K562 (cell line): ENCODE measurements around the gene PLEKHG3. TPM values are rescaled to one million over a fixed set of nuclear protein-coding genes. Genes with fewer than 3 reads are reported as not detected.

Experiments used
- ATAC-seq: fragments of 200-7000 bp; cut with Tn5 transposase; 3 replicates; pipeline ENCODE4 v1.9.1; 2020; ENCODE audit warnings: moderate library complexity
- BruUV-seq: library from RNA; stranded (reverse); fragments of 400-500 nt; replicated peaks from 2 replicates; lab custom pipeline; 2021; lab: Mats Ljungman, UMichigan
- CTCF ChIA-PET: fragments of 300-600 bp; formaldehyde crosslinking; extraction: SDS; loops from one replicate; lab custom pipeline; 2021; ENCODE audit warnings: low intra/inter-chr PET ratio; lab: Yijun Ruan, JAX
- POLR2A ChIA-PET: fragments of 300-600, 350-650 bp; sonication (Branson Sonifier 250); formaldehyde crosslinking; extraction: SDS; loops from one replicate; lab custom pipeline; 2021; ENCODE audit warnings: antibody characterized with exemption, inconsistent platforms; lab: Yijun Ruan, JAX
- DNase-seq, 4 experiments: peaks; one replicate each; pipeline versions ENCODE4 v3.0.0 to v3.0.0-alpha.2; 2011 to 2018; ENCODE audit warnings: low spot score in 3 of 4, mixed read lengths in 3 of 4; ENCODE audit errors: extremely low read depth in 1 of 4
- FAIRE-seq: peaks from 2 replicates; lab custom pipeline; 2011; peaks lifted over from hg19 to GRCh38; lab: Jason Lieb, UNC
- H2AFZ ChIP-seq: 2 replicates; pipeline ENCODE4 v1.6.0; 2011; ENCODE audit warnings: low read depth, low read length, control low read depth, inconsistent platforms
- H3K27ac ChIP-seq: fragments of 200-600 bp; 3 replicates; pipeline ENCODE4 v1.8.0; 2011; ENCODE audit warnings: low read depth, mild to moderate bottlenecking, control low read depth, inconsistent platforms, low read length, moderate library complexity, mixed read lengths; ENCODE audit errors: extremely low read depth
- H3K27me3 ChIP-seq, 2 experiments: fragments of 300-600 bp in 1 of 2; 2 replicates in 1 of 2; 3 replicates in 1 of 2; pipeline versions ENCODE4 v1.6.0 to v1.8.0; 2011; ENCODE audit warnings: inconsistent platforms in 2 of 2, low read length in 2 of 2, mild to moderate bottlenecking in 1 of 2, mixed read lengths in 1 of 2, moderate library complexity in 1 of 2; ENCODE audit not compliant: control insufficient read depth in 2 of 2, insufficient read depth in 2 of 2
- H3K36me3 ChIP-seq: fragments of 300-600 bp; 3 replicates; pipeline ENCODE4 v1.8.0; 2011; ENCODE audit warnings: mild to moderate bottlenecking, low read length, inconsistent platforms; ENCODE audit not compliant: control insufficient read depth, insufficient read depth
- H3K4me1 ChIP-seq, 2 experiments: fragments of 200-600 bp in 1 of 2; replicated peaks in 1 of 2; 2 replicates in 1 of 2; 3 replicates in 1 of 2; pipeline versions ENCODE4 v1.5.1 to v1.8.0; 2011; ENCODE audit warnings: inconsistent platforms in 2 of 2, low read length in 2 of 2, mild to moderate bottlenecking in 1 of 2, mixed read lengths in 1 of 2, moderate library complexity in 1 of 2; ENCODE audit not compliant: control insufficient read depth in 2 of 2, insufficient read depth in 2 of 2
- H3K4me2 ChIP-seq: 2 replicates; pipeline ENCODE4 v1.6.1; 2011; ENCODE audit warnings: low read length, control low read depth, inconsistent platforms, mixed read lengths; ENCODE audit not compliant: insufficient read depth
- H3K4me3 ChIP-seq: fragments of 200-600 bp; sonication (generic), shearing (Covaris generic); 2 replicates; pipeline ENCODE4 v1.5.1; 2016; ENCODE audit warnings: control low read depth, inconsistent platforms
- H3K79me2 ChIP-seq: fragments of 200-600 bp; 3 replicates; pipeline ENCODE4 v1.8.0; 2011; ENCODE audit warnings: low read length, inconsistent platforms; ENCODE audit not compliant: control insufficient read depth, insufficient read depth
- H3K9ac ChIP-seq, 2 experiments: 2 replicates each; pipeline versions ENCODE4 v1.6.0 to v1.6.1; 2011; ENCODE audit warnings: low read depth in 2 of 2, low read length in 2 of 2, control low read depth in 1 of 2, inconsistent platforms in 1 of 2, mild to moderate bottlenecking in 1 of 2, mixed read lengths in 1 of 2; ENCODE audit not compliant: insufficient read depth in 1 of 2
- H3K9me1 ChIP-seq: one replicate; pipeline ENCODE4 v1.6.0; 2011; ENCODE audit warnings: inconsistent platforms, mild to moderate bottlenecking, low read length, moderate library complexity; ENCODE audit not compliant: control insufficient read depth, insufficient read depth
- H3K9me3 ChIP-seq: replicated peaks from 2 replicates; pipeline ENCODE4 v1.5.1; 2011; ENCODE audit warnings: low read depth, low read length, inconsistent platforms; ENCODE audit not compliant: control insufficient read depth, insufficient read depth
- H4K20me1 ChIP-seq: replicated peaks from 2 replicates; pipeline ENCODE4 v1.6.1; 2011; ENCODE audit warnings: low read length, inconsistent platforms, mixed read lengths; ENCODE audit not compliant: control insufficient read depth, insufficient read depth
- E2F4 ChIP-seq: sonication (generic); formaldehyde crosslinking; IDR thresholded peaks from 2 replicates; pipeline ENCODE4 v1.8.0; 2022; ENCODE audit warnings: mild to moderate bottlenecking, low read depth, missing genetic modification reagents
- FOXA1 ChIP-seq: fragments of 450-650 bp; IDR thresholded peaks from 2 replicates; pipeline ENCODE4 v1.6.1; 2016; ENCODE audit warnings: mild to moderate bottlenecking, borderline replicate concordance
- MECOM ChIP-seq: fragments of 250-450 bp; sonication (Bioruptor Pico); IDR thresholded peaks from 2 replicates; pipeline ENCODE4 v1.8.0; 2022; ENCODE audit warnings: inconsistent platforms
- NR1H2 ChIP-seq: sonication (generic); formaldehyde crosslinking; IDR thresholded peaks from 2 replicates; pipeline ENCODE4 v1.4.0; 2020; ENCODE audit warnings: mild to moderate bottlenecking, missing genetic modification reagents
- NRF1 ChIP-seq, 2 experiments: fragments of 450-650 bp; IDR thresholded peaks in 1 of 2; conservative IDR thresholded peaks in 1 of 2; 2 replicates each; pipeline ENCODE4 v1.6.1; 2014; ENCODE audit warnings: mild to moderate bottlenecking in 2 of 2
- PCBP2 ChIP-seq: fragments of 200-400 bp; formaldehyde crosslinking; IDR thresholded peaks from 2 replicates; pipeline ENCODE4 v1.6.1; 2018; ENCODE audit warnings: low read length, low read depth, mild to moderate bottlenecking, moderate library complexity; ENCODE audit not compliant: poor library complexity, severe bottlenecking
- TCF3 ChIP-seq: sonication (generic); formaldehyde crosslinking; IDR thresholded peaks from 2 replicates; pipeline ENCODE4 v1.4.0; 2020; ENCODE audit warnings: mild to moderate bottlenecking, missing genetic modification reagents
- ZBTB12 ChIP-seq: fragments of 250-450 bp; sonication (Bioruptor Pico); IDR thresholded peaks from 2 replicates; pipeline ENCODE4 v1.4.0; 2020
- ZNF212 ChIP-seq: fragments of 450-650 bp; formaldehyde crosslinking; IDR thresholded peaks from 2 replicates; pipeline ENCODE4 v1.4.0; 2020; ENCODE audit warnings: mild to moderate bottlenecking
- ZNF766 ChIP-seq: fragments of 200-800 bp; sonication (Bioruptor generic); conservative IDR thresholded peaks from 2 replicates; pipeline ENCODE4 v1.6.1; 2016; ENCODE audit warnings: missing genetic modification characterization, missing compliant biosample characterization
- WGBS: fragments of 100-300 bp; shearing (Covaris generic); methylation state at CpG from one replicate; pipeline ENCODE4 v1.1.6; 2016; ENCODE audit warnings: low coverage, mixed read lengths; ENCODE audit not compliant: insufficient coverage; ENCODE audit errors: missing lambda C conversion rate; 5-methylcytosine and 5-hydroxymethylcytosine counted together
- in situ Hi-C: fragments of 300-500 bp; cut with MboI; formaldehyde crosslinking; loops from 4 replicates; pipeline ENCODE4 v1.15.0; 2018; ENCODE audit warnings: inconsistent platforms, mixed read lengths
- intact Hi-C: fragments of 100-400 bp; cut with micrococcal nuclease; formaldehyde crosslinking; loops from 2 replicates; pipeline ENCODE4 v1.14.2; 2022
- polyA plus RNA-seq, 8 experiments: library from polyadenylated mRNA; depleted of rRNA in 4 of 8; stranded (reverse) in 5 of 8; unstranded in 3 of 8; fragments of >200 nt; fragmentation: Nextera tagmentation in 2 of 8; fragmentation: Illumina TruSeq in 1 of 8; extraction: Ambion mirVana in 2 of 8; extraction: Trizol in 1 of 8; gene quantifications; 2 replicates each; pipeline versions ENCODE4 v1.2.1 to v1.2.3, GENCODE V29; 2011 to 2014; ENCODE audit warnings: inconsistent platforms in 1 of 8, missing spikeins in 1 of 8
- total RNA-seq, 7 experiments: library from RNA; depleted of rRNA in 6 of 7; stranded (reverse); fragments of >200 nt in 6 of 7; fragmentation: Illumina TruSeq in 2 of 7; extraction: Trizol in 2 of 7; gene quantifications; 2 replicates each; pipeline versions ENCODE4 v1.2.1 to v1.2.3, GENCODE V29; 2011 to 2021; ENCODE audit warnings: low replicate concordance in 1 of 7

The PLEKHG3 gene
- total and polyA plus RNA-seq, 9 of the 15 experiments (the other 6 are each of a cell fraction or from before 2014, with no cell fraction given) = 0.04 to 0.16 TPM; not detected in 7

GRCh38 chr14:64659366-64659765 lies 44.9 kb upstream of the PLEKHG3 start (continued):
- TF ChIP-seq ZBTB12 (CRISPR knock-in tag) (no peak), NRF1 (conservative IDR thresholded peaks at IDR 0.05 in 1 of 2, IDR thresholded peaks at IDR 0.05 in 1 of 2) (no peak), PCBP2 (no peak), FOXA1 (no peak), NR1H2 (CRISPR knock-in tag) (no peak), ZNF766 (CRISPR knock-in tag) (no peak)
- TF ChIP-seq, all 486 proteins: peak for 0

GRCh38 chr14:64663174-64663573 lies 41.0 kb upstream of the PLEKHG3 start:
- Histone ChIP-seq H3K4me3 (no peak overlapping the region), H2AFZ (no peak overlapping the region), H3K9me3 (no peaks in the 10 kb centered on the region), H3K79me2 (no peaks in the 10 kb centered on the region), H4K20me1 (no peaks in the 10 kb centered on the region), H3K9me1 (no peaks in the 10 kb centered on the region), H3K9ac (no peak overlapping the region), H3K36me3 (no peaks in the 10 kb centered on the region), H3K4me2 (no peak overlapping the region), H3K27me3 (peaks cover 5 to 6% of the 10 kb centered on the region in 2 experiments; a peak in 3 of 5 replicates), H3K4me1 (no peaks in the 10 kb centered on the region), H3K27ac (no peak overlapping the region)
- no TSS peak for BruUV-seq
- POLR2A ChIA-PET = interaction anchor here (0.5 kb wide), 1 partner anchor 263 kb away, joined by 3 read pairs; no protein-coding TSS in a partner anchor
- intact Hi-C loops (no loop called here), in situ Hi-C loops (no loop called here)
- FAIRE-seq (no peak), DNase-seq (no peak), ATAC-seq (no peak)
- CTCF ChIA-PET = no interaction called here
- 5% methylated on average over 5 of the region's 6 CpGs for WGBS
- no peak for TF ChIP-seq TCF3 (CRISPR knock-in tag)
- TF ChIP-seq E2F4 (CRISPR knock-in tag) = no peak
- no peak for TF ChIP-seq ZNF212 (CRISPR knock-in tag)
- no peak for TF ChIP-seq MECOM (CRISPR knock-in tag)
